HG03460 (cell line): ENCODE results near the gene UBR4.

Experiments
- ATAC-seq: cut with Tn5 transposase; IDR thresholded peaks from one replicate; pipeline ENCODE4 v1.9.1; 2021; ENCODE audit not compliant: unreplicated experiment

The UBR4 gene

DNA sequence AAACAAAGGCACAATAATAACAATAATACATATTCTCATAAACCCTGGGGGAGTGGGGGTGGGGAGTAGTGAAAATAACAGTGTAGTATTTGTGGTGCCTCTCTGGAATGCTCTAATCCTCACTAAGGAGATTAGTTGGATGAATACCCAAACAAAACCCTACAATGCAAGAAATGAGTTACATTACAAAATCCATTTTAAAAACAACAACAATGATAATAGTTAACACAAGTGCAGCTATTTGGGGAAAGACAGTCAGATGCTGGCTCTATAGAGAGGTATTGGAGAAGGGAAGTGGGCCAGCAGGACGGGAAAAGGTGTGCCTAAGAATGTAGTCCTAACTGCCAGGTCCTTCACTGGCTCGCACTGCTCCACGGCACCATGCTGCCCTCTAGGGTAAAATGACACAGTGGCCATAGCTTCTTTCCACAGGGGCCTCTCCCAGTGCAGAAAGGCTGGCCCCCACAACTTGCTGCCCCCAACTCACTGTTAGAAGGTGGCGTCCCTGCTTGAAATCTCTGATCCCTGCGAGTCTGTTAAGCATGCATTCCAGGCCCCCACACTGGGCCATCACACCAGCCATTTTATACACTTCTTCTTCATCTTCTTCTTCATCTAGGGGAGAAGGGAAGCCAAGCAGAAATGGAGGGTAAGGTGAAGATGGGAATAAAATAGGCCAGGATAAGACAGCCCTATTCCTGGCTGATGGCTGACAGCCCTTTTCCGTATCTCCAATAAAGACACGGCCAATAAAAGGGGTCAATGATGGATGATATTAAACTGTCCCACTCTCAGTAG, 113.8 kb downstream of the UBR4 start:
- ATAC-seq, result no peak

- no peak for ATAC-seq
Measured at GRCh38 chr1:19091196-19091953, 118.7 kb downstream of the UBR4 start.

DNA sequence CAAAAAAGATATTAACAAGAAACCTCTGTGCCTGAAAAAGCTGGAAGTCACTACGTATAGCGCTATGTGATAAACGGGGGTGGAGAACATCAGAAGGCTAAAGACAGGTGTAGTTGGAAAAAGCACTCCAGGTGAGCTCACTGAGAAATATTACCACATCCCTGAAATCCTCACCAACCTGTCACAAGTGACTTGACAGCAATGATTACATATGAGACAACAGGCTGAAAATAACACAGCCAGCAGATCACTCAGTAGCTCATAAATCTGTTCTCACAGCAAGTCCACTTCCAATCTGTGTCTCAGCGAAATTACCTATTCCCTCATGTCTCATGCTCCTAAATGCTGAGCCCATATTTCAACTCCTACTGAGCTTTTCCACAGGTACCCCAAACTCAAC, 120.5 kb downstream of the UBR4 start:
- no peak for ATAC-seq

DNA sequence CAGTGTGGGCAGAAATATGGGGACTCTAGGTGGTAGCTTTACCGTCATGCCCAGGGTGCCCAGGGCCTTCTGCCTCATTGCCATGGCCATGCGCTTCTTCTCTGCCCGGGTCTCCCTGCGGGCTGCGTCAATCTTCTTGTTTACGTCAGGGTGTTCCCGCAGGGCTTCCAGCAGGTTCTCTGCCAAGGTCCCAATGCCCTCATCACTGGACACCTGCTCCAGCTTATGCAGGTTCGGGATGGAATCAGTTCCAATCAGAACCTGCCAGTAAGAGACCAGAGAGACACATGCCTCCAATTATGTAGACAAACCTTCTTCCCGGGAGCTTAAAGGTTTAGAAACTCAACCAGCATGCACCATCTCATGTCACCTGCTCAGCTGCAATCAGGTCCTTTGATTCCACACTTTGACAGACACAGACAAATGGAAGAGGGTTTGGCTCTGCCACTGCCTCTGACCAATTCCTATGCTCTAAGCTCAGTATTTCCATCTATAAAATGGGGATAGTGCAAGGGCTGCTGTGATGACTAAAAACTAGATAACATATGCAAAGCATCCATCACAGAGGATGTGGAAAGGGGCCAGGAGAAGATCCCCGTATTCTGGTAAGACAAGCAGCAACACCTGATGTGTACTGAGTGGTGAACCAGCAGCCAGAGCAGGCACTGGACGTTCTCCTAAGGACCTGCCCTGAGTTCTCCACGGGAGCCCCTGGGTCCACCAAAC, 121.2 kb downstream of the UBR4 start:
- no peak for ATAC-seq

DNA sequence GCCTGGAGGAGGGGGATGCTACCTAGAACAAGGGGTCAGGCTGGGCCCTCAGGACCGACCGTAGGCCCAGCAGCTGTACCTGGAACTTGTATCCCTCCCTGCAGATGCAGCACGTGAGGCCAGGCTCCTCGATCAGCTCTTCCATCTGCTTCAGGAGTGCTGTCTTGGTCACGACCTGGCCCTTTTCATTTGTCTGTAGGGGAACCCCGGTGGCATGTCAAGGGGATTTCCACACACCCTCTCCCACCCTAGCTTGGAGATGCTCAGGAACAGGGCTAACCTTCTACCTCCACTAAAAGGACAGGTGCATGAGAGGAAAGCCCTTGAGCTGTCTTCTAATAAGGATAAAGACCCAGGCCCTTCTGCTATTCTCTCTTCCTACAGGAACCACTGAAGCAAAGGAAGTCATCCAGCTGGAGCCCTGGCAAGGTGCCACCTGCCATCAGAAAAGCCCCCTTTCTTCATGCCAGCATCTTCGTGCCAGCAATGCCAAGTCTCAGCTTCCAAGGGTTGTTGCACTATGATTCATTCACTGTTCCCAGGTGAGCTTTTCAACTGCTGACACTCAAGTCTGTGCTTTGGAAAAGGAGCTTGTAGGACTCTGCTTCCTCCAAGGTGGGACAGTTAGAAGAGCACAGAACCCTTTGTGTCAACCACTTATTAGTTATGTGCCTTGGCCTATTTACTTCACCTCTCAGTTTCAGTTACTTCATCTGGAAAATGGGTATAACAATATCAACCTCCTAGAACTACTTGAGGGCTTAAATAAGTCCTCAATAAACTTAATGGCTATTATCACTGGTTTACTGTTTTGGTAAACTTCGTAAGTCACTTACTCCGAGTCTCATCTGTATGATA, 122.1 kb downstream of the UBR4 start:
- no peak for ATAC-seq

DNA sequence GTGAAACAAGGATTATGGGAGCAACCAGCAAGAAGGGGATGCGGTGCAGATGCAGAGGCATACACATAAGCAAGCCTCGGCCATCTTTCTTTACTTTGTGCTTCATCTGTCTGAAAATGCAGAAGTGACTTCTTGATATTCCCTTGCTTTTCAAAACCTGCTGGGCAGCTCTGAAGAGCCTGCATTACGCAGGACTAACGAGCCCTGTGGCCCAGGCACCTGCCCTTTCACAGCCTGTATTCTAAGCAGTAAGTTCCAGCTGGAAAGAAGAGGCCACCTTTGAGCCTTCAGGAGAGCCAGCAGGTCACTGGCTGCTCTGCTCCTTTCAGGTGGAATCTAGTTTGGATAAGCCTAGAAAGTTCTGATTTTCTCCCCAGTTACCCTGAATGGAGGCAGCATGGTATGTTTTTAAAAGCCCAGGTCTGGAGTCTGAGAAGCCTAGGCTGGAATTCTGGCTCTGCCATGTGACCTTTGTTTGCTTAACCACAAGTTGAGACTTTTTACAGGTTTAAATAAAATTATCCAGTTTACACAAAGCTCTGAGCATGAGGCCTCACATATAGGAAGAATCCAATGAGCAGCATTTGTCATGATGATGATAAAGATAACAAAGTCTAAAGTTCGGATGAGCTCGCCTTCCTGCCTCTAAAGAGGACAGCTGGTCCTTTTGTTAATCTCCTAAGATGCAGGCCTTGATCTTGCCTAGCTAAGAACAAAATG, 122.9 kb downstream of the UBR4 start:
- ATAC-seq, result no peak

DNA sequence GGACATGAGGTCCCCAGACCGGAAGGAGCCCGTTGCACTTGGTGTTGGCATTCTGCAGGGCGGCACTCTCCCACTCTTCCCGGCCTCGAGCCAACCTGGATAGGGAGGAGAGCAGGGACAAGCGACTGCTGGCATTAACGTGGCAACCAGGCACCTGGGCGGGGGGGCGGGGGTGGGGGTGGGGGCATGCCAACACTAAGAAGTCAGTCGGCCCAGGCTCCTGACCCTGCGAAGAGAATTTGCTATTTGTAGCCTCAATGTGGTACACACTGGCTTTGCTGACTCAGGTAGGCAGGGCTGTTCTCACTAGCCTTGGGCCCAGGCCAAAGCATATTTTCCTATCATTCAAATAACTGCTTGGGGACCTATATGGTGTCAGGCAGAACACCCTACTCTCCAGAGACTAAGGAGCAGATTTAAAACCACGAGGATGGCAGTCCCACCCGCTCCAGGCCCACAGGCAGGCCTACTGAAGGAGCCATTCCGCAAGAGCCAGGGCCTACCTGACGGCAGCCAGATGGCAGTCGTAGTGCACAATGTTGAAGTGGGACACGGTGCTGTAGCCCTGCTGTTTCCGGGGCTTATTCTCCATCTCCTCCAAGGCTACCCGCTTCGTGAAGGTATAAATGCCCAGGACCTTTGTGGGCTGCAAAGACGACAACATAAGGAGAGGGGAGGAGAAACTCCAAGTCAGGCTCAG, 123.7 kb downstream of the UBR4 start:
- ATAC-seq, result no peak

DNA sequence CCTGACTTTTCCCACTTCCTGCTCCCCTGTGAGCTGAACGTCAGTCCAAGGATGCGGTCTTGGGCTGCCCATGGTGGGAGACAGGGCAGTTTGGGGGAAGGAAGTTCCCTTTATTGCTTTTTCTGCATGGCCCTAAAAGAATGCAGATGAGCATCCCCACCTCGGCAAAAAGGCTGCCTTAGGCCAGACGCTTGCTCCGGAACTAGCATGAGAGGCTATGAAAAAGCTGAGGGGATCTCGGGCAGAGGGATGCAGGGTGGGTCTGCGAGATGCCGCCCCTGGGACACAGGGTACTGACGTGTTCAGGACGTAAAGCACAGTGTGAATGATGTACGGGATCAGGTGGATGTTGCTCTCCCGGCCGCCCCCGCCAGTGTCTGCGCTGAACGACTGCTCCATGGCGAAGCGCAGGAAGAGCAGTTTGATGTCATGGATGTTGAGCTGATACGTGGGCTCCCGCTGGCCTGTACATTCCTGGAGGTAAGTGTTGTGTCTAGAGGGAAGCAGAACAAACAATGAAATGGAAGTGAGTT, 125.8 kb downstream of the UBR4 start:
- no peak for ATAC-seq

DNA sequence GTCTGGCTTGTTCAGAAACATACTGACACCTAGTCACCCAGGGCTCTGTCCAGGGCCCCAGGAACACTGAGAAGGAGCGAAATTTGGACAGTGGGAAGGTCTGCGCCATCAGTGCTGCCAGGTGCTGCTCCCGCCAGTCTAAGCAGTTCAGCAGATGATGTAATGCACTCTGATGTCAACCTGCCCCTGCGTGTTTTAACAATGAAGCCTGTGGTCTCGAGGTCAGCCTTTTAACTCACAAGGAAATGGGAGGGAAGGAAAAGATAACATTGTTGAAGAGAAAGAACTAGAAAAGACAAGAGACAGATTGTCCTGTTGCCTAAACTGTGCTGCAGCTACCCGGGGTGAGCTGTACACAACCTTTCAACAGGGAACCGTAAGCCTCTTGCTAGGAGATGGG, 127.0 kb downstream of the UBR4 start:
- ATAC-seq, result no peak

DNA sequence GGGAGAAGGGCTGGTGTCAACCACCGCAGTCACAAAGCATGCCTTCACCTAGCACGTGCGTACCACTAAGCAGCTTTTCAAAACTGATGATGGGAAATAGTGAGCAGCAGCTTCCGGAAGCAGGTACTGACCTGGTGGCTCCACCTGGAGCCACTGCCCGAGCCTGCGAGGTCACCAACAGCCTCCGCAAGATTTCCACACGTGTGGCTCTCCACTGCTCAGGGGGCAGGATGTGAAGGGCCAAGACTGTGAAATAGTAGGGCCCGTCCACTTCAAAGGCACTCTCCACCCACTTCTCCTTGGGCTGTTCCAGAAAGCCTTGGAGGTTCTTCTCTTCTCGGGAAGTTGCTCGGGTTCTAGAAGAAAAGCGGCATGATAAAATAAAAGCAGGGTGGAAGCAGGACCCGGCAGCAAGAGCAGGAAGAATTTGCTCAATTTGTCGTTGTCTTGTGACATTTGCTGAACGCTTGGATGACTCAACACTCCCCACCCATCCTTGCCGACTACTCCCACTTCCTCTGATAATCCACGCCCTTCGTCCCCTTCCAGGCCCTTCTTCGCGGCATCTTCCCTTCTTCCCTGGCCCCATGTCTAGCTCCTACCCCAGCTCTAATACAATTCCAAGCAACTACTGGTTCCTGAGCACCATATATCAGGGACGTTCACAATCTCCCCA, 128.7 kb downstream of the UBR4 start:
- ATAC-seq, result no peak

GRCh38 chr1:19080721-19081120, 129.3 kb downstream of the UBR4 start:
- no peak for ATAC-seq

GRCh38 chr1:19079541-19080472, 130.3 kb downstream of the UBR4 start:
- ATAC-seq, result no peak

DNA sequence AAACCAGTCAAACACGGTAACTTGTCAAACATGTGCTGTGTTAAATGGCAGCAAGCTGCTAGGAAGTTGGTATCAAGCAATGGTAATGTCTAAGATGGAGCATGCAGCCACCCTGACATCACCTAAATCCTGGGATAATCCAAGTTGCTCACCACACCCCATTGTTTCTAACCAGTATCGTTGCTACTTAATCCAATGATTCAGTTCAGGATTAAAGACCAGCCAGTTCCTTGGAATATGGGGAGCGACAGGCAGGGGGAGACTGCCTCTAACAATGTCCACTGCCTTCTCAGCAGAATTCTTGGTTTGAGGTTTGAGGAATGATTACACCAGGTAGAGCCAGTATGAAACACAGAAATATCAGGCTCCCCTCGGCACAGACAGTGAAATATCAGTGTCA, 131.5 kb downstream of the UBR4 start:
- ATAC-seq, result no peak

DNA sequence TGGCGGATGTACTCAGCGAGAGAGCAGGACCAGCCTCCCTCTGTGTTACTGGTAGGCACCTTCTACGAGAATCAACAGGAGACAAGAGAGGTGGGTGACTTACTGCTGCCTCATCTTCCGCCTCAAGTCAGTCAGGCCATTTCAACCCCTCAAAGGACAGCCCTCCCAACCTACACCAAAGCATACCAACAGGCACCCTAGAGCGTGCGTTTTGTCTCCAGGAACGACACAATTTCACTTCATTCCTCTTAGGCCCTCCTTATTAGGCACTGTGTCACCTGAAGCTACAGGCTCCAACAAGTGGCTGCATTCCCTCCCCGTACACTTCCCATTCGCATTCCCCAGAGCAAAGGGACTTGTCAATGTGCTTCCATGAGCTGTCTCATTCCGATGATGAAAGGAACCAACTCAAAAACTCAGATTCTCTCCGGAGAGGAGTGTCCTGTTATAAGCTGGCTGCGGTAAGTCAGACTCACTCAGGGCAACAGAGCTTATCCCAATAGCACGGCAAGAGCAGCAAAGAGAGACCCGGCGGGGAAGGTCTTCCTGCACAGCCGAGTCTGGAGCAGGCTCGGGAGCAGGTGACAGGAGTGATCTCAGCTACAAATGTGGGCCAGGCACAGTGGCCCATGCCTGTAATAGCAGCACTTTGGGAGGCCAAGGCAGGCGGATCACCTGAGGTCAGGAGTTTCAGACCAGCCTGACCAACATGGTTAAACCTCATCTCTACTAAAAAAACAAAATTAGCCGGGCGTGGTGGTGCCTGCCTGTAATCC, 133.0 kb downstream of the UBR4 start:
- no peak for ATAC-seq

DNA sequence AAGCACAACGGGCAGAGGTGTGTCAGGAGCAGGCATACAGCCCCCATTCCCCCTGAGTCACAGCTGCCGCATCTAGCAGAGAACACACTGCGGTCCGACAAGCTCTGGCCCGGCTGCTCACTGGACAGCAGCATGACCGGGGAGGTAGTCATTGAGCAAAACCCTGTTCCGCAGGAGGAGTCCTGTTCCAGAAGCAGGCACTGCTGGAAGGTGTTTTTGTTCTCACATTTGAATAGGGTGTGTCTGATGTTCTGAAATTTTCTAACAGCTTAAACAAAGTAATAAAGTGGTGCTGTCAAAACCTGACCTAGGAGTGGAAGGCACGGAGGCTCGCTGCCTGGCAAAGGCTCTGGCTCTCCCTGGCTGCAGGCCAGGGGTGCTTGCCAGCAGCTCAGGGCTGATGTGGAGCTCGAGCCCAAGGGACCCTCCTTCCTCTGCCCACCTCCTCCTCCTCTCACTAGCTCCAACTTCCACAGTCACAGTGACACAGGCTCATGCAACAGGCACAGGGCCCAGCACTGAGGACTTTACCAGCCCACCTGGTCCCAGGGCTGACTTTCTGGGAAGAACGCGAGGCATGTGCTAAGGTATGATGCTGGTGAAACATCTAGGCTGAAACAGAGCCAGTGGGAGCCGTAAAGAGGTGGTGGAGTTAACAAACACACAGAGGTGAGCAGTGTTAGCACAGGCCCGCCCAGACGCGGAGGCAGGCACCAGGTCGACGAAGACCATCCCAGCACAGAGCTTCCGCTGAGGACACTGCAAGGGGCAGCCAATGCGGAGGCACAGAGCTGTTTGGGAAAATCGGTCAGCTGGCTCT, 135.0 kb downstream of the UBR4 start:
- ATAC-seq, result no peak

GRCh38 chr1:19074361-19074901, 135.6 kb downstream of the UBR4 start:
- no peak for ATAC-seq
